Adrenal gland (tissue), 5 donors: ENCODE data around the gene VSX1.

Experiments
- CTCF ChIP-seq, 6 experiments: fragments of 450-650 bp in 4 of 6; fragments of 200-600 bp in 2 of 6; sonication (generic) in 1 of 6; IDR thresholded peaks; 1 replicate in 5 of 6; 2 replicates in 1 of 6; pipeline versions ENCODE4 v1.5.1 to v1.8.0; 2016 to 2021; ENCODE audit warnings: antibody characterized with exemption in 6 of 6, mild to moderate bottlenecking in 2 of 6, moderate library complexity in 1 of 6
- POLR2A ChIP-seq, 2 donors: fragments of 450-650 bp; IDR thresholded peaks; one replicate each; pipeline ENCODE4 v1.6.1; 2017; ENCODE audit warnings: antibody characterized with exemption in 2 of 2, mild to moderate bottlenecking in 2 of 2, moderate library complexity in 1 of 2
- donor health status: DM: no; HTN: no; CAD: no.

GRCh38 chr20:25082498-25082873 lies 545 bp upstream of the VSX1 start:
- TF ChIP-seq CTCF (IDR thresholded peaks at IDR 0.05) (no peak), POLR2A (IDR thresholded peaks at IDR 0.05) (no peak)
